Stimulated activated CD4-positive, alpha-beta T cell treated with anti-CD3 and anti-CD28 coated beads, Interleukin-12 subunit alpha, Interleukin-12 subunit beta, amount 100 ng/mL, for 4 hours (primary cell): ENCODE results near the gene IFI35.
"Not testable (repeated sequence)": the region's sequence is repeated elsewhere in the genome, so short reads cannot be mapped to it uniquely, and the experiment has no call there.

Source experiments
- DNase-seq: peaks from one replicate; pipeline ENCODE4 v3.0.0-alpha.2; 2020

The IFI35 gene

DNA sequence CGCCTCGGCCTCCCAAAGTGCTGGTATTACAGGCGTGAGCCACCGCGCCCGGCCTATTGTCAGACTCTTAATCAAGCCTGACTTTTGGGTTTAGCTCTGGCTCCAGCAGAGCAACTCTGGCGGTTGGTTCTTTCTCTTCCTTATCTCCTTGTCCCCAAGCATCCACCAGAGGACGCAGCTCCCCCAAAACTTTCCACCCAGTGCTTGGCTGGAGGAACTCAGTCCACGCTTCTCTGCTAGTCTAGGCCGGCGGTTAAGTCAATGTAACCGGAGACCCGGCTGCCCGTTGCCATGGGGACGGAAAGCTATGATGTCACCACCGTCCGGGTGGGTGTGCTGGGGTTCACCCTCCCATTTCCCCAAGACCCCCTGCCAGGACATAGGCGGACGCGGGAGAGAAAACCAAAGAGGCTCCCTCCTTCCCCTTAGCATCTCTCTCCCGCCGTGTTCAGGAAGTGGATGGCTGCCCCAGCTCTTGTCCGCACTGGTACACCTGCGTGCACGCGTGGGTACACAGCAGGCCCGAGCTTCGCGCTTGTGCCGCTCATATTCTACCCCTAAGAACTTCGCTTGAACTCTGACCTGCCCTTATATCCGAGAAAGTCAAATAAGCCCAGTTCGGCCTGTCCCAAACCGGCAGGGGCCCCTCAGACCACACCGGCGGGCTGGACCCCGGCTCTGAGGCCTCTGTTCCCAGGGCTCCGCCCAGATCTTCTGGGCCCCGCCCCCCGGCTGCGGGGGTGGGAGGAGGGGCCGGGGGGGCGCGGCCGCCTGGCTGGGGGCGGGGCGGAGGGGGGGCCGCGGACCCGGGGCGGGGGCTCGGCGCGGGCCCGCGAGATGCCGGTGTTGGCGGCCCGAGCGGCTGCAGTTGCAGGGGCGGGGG lies 18.1 kb downstream of the IFI35 start, which contains the start of gene RND2:
RND2 (plus strand) TSS at position 825 of the 883 bp plus-strand sequence. CDS start 117 bp downstream, outside the sequence.
- peak; percentile 67 for DNase-seq

DNA sequence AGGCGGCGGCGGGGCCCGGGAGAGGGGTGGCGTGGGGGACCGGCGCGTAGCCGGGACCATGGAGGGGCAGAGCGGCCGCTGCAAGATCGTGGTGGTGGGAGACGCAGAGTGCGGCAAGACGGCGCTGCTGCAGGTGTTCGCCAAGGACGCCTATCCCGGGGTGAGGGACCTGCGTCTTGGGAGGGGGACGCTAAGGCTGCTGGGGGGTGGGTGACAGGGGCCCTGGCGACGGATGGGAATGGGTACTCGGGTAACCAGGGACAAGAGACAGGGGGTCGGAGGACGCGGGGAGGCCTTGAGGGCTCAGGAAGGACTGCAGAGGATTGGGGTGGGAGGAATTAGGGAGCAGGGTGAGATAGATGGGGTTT lies 18.7 kb downstream of the IFI35 start:
- no peak for DNase-seq

DNA sequence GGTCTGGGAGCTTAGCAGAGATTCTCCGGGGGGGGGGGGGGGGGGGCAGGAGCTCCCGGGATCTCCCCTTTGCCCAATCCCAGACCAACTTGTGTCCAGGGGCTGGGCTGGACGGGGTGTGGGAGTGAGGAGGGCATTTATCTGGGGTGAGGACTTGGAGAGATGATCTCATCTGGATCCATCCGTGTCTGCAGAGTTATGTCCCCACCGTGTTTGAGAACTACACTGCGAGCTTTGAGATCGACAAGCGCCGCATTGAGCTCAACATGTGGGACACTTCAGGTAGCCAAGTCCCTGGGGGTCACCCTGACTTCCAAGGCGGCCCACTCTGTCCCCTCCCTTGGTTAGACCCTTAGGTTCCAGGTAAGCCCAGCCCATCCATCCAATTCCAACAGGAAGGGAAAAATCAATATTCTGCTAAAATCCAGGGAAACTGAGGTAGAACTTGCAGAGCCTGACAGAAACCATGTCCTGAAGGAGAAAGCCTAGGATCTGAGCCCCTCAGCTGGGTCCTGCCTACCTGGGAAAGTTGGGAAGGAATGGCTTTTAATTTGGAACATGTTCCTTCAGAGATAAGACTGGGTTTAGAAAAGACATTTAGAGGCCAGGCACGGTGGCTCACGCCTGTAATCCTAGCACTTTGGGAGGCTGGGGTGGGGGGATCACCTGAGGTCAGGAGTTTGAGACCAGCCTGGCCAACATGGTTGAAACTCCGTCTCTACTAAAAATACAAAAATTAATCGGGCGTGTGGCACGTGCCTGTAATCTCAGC lies 19.4 kb downstream of the IFI35 start:
- no peak for DNase-seq

DNA sequence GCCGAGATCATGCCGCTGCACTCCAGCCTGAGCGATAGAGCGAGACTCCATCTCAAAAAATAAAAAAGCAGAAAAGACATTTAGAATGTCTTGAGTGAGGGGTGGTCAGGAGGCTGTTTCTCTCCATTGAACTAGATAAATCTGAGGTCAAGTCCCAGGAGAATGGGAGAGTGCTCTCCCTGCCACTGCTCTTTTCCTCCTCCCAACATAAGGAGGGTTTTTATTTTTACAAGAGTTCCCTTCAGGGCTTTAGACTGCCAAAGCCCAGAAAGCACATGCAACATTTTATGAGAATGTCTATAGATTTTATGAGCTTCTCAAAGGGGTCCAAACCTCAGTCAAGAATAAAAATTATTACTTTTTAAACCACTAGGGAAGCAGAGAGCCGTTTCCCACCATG lies 20.0 kb downstream of the IFI35 start:
- DNase-seq = no peak

DNA sequence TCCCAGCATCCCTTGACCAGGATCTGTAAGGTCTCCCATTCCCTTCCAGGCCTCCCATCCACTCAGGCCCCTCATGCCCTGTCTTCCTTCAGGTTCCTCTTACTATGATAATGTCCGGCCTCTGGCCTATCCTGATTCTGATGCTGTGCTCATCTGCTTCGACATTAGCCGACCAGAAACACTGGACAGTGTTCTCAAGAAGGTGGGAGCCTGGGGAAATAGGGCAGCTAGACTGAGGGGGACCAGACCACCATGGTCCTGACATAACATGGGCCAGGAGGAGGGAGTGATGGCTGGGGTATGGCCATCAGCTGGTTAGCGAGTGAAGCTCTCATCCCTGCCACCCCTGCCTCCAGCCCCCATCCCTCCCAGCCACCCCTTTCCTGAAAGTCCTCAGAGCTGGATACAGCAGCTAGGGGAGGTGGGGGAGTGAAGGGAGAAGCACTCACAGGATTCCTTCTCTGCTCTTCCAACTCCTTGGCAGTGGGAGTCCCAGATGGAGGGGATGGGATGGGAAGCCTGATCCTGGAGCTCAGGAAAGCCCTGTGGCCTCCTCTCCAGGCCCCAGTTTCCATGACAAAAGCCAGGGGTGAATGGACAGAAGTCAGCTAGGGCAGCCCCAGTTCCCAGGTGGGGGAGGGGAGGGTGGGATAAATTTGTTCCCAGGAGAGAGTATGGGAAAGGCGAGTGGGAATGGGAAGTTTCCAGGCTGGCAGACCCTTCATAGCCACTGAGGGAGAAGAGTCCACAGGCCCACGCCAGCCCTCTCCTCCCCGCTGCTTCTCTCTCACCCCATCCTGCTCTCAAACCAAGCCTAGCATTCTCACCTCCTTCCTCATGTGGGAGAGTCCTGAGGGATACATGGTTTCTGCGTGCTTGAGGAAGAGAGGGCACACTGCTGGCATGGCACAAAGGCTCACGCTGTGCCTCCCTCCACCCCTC lies 20.8 kb downstream of the IFI35 start:
- DNase-seq = no peak

DNA sequence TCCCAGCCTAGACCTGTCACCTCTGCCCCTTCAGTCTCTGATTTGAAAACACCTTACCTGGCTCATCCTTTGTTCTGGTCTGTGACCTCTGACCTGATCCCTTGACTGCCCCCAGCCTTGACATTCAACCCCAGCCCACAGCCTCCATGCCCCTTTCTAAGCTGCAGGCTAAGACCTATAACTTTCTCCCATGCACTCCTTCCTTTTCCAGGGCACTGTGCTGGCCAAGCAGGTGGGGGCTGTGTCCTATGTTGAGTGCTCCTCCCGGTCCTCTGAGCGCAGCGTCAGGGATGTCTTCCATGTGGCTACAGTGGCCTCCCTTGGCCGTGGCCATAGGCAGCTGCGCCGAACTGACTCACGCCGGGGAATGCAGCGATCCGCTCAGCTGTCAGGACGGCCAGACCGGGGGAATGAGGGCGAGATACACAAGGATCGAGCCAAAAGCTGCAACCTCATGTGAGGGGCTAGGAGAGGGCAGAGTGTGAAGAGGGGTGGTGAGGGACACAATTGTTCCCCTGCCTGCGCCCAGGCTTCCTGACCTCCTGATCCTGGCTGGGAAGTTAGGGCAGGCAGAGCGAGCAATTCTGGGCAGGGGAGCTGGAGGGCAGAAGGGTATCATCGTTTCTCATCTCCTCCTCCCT lies 21.8 kb downstream of the IFI35 start:
- DNase-seq = no peak

DNA sequence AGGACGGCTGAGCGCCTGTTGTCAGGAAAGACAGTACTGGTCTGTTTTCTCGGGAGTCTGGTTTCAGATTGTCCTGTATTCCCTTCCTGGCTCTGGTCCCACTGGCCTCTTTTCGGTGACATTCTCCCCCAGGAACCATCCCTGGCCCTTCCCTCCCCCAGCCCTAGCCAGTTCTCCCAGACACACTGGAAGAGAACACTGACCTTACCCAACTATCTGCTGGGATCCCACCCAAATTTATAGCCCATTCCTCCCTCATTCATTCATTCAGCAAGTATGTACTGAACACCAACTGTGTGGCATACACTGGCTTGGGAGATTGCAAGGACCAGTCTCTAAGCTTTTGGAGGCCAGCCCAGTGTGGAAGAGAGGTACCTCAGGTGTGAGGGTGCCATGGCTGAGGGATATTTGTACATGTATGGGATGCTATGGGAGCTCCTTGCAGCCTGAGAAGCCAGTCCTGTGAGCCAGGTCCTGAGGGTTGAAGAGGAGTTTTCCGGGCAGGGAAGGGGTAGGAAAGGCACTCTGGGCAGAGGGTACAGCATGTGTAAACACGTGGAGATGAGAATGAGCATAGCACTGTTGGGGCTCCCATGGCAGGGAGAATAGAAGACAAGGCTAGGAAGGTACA lies 23.7 kb downstream of the IFI35 start:
- no peak for DNase-seq

DNA sequence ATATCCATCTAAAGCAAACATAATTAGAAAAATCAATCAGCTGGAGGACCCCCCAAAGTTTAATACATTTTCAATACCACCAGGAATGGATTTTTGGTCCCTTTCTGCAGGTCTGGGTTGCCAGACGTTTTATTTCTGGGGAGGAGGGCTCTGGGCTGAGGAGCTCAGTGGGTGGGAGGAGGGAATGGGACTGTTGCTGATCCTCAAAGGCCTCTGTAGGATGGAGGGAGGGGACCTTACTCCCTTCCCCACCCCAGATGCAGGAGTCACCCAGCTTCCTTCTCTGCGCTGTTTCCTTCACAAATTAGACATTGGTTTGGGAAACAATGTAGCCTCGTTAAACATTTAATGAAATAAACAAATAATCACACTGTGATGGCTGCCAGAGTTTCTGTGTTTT lies 25.1 kb downstream of the IFI35 start:
- DNase-seq = no peak

DNA sequence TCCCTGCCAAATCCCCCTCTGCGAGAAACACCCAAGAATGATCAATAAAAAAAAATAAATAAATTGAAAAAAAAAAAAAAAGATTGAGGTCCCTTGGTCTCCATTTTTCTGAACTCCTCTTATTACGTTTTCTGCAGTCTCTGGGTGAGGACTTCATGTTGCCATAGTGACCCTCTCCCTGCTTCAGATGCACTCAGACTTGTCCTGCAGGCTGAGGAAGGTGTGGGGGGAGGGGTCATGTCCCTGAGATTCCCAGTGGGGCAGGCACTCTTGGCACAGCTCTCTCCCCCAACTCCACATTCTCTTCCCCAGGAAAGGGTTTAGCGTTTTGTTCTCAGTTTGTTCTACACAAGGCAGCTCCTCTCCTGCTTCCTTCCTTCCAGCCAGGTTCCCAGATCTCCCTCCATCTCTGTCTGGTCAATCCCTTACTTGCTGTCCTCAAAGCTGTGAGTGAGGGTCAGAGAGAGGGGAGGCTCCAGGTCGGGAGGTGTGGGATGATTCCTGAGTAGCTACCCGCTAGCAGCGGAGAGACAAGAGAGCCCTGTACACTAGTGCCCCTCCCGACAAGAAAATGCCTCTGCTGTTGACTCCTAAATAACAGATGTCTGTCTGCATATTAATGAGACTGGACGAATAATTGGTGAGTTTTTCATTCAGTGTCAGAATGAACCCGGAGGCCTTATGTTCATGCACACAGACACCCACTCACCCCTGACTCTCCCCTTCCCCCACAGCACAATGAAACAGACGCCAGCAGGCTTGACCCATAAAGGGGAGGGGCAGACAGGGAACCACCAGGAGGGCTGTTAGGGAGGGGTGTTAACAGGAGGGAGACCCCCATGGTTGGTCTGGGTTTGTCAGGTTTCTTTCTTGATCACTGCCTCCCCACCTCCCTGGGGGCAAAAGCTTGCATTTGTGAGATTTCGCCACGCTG lies 27.6 kb downstream of the IFI35 start:
- DNase-seq = no peak

DNA sequence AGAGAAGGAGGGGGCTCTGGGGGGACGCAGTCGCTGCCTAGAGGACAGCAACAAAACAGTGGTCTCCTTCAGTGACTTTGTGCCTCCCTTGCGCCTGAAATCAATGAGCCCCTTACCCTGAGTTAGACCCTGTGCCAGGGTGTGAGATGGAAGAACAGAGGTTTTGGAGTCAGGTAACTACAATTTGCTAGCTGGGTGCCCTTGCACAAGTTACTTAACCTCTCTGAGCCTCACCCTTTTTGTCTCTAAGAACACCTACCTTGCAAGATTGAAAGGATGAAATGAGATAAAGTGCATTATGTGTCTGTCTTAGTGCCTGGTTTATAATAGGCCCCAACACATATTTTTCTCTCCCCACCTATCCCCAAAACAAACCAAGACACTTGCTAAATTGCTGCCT lies 28.3 kb downstream of the IFI35 start:
- no peak for DNase-seq

DNA sequence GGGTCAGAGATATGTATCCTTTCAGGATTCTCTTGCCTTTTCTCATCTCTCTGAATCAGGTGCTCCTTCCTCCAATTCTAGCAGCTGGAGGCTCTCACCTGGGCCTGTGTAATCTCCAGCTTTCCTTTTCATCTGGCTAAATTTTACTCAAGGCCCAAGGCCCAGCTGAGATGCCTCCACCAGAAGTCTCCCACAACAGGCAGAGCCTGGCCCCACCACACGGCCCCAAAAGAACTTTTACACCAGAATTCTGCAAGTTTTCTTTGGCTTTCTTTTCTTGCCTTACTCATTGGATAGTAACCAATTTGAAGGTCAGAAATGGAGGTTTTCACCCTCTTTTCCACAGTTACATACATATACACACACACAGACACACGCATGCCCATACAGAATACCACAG lies 33.1 kb downstream of the IFI35 start:
- DNase-seq = no peak

DNA sequence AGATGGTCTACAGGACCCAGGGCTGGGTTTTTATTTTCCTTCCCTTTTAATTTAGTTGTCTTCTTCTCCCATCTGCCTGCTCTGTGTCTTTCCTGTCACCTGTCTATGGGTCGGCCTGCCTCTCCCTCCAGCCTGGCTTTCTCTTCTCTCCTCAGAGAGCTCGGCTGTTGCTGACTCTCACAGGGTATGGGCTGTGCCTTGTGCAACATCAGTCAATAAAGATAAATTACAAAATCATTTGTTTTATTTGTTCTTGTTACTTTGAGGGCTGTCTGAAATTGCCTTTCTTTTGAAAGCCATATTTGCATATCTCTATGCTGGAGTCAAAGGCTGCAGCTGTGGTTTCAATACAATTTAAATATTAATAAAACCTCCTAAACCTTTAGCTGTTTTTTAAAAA lies 34.1 kb downstream of the IFI35 start:
- no peak for DNase-seq

DNA sequence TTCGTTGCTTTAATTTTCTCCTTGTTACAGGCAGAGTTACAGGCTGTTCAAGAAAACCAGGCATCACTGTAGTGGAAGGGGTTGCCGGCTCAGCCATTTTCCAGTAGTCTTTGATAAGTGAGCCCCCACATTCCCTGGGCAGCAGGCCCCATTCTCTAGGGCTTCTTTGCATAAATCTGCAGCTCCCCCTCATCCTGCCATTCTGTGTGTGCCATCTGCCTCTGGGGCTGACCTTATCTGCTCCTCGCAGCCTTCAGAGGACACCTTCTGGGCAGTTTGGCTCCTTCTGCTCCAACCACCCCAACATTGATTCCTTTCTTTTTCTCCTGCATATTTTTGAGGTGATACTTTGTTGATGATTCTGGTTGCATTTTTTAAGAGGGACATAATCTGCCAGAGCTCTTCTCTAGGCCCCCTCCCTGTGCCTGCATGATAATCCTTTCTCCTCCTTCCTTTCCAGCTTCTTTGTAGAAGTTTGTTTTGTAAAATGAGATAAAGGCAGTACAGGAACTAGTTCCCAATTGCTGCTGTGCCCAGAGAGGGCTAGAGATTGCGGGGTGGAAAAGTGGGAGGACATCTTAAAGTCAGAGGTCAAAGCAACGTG lies 35.5 kb downstream of the IFI35 start:
- DNase-seq = no peak

DNA sequence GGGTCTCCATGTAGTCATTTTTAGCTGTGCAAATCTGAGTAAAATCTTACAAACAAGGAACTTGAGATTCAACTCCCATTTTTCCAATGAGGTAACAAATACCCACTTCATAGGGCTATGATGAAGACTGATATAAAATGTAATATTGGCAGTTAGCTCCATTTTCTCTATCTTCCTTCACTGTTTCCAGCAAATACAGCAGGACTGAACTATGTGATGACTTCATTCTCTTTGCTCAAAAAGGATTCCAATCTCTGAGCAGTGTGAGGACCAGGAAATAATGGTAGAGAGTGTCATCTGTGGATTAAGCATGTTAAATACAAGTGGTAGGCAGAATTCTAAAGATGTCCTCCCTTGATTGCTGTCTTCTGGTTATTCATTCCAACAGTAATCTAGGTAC lies 36.7 kb downstream of the IFI35 start:
- DNase-seq = no peak

DNA sequence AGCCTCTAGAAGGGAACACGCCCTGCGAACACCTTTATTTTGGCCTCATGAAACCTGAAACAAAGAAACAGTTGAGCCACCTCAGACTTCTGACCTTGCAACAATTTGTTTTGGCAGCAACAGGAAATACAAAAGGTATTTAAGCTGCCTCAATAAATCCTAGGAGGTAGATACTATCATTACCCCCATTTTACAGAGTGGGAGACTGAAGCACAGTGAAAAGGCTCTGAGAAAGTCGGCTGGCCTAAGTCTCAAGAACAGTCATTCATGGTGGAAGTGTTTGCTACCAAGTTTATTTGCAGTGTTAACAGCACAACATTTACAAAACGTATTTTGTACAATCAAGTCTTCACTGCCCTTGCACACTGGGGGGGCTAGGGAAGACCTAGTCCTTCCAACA lies 37.4 kb downstream of the IFI35 start:
- no peak for DNase-seq

DNA sequence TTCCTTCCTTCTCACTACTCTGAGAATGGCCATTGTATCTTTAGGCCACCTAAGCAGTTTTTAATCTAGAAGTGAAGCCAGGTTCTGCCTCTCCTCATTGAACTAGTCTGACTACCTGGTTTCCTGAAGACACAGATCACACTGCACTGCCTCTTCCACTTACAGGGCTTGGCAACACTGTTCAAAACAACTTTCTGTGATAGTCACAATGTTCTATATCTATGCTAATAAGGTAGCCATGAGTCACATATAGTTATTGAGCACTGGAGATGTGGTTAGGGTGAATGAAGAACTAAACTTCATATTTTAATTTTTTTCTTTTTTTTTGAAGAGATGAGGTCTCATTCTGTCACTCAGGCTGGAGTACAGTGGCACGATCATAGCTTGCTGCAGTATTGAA lies 45.4 kb downstream of the IFI35 start:
- no peak for DNase-seq

DNA sequence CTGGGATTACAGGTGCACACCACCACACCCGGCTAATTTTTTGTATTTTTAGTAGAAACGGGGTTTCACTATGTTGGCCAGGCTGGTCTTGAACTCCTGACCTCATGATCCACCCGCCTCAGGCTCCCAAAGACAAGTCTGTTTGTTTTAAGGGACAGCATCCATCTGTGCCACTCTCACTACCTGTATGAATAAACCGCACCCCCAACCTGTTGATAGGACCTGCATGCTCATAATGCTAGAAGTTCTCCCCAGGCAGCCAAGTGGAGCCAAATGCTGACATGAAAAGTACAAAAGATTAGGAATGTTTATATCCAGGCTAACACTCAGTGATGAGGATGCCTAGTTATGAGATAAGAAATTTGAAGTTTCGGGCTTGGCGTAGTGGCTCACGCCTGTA lies 46.4 kb downstream of the IFI35 start:
- DNase-seq = not testable (repeated sequence)

DNA sequence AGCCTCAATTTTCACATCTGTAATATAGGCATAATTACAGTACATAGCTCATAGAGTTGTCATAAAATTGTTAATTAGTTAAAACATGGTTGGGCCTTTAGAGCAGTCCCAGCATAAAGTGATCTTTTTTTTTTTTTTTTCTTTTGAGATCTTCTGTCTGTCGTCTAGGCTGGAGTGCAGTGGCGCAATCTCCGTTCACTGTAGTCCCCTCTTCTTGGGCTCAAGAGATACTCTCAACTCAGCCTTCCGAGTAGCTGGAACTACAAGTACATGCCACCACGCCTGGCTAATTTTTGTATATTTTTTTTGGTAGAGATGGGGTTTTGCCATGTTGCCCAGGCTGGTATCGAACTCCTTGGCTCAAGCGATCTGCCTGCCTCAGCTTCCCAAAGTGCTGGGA lies 49.5 kb downstream of the IFI35 start:
- no peak for DNase-seq

DNA sequence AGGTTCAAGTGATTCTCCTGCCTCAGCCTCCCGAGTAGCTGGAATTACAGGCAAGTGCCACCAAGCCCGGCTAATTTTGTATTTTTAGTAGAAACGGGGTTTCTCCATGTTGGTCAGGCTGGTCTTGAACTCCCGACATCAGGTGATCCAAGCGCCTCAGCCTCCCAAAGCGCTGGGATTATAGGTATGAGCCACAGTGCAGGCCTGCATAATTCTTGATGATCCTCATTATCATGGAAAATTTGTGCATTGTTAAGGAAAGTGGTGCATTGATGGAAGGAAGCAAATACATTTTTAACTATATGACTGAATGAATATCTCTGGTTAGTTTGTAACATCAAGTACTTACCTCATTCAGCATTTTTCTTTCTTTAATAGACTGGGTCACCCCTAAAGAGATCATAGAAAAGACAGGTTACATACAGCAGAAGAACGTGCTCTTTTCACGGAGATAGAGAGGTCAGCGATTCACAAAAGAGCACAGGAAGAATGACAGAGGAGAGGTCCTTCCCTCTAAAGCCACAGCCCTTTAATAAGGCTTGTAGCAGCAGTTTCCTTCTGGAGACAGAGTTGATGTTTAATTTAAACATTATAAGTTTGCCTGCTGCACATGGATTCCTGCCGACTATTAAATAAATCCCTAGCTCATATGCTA lies 56.5 kb downstream of the IFI35 start:
- no peak for DNase-seq
